ENCODE data around the gene FAM168A.
"Not testable (repeated sequence)": the region's sequence is repeated elsewhere in the genome, so short reads cannot be mapped to it uniquely, and the experiment has no call there.

The FAM168A gene

GRCh38 chr11:73436859-73437258 lies 161.1 kb downstream of the FAM168A start:
- in situ Hi-C loops (cut with MboI; ENCODE audit: low sequenced_read_pairs) = not testable (repeated sequence)

DNA sequence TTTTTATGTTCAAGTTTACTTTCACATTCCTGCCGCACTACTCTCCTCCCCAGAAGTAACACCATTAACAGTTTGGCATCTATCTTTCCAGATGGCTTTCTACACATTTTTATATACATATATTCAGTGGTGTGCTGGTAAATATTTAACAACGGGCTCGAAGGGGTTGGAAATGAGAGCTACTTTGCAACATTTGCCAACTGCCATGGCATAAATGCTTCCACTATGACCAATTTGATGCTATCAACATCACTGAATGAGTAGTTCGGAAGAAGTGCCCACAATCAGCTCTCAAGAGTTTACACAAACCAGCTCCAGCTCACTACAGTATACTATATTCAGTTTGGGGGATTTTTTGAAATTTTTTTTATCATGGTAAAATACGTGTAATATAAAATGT lies 166.5 kb downstream of the FAM168A start:
- in situ Hi-C loops (cut with MboI; ENCODE audit: low sequenced_read_pairs) = no loop called here

GRCh38 chr11:73430326-73430725 lies 167.6 kb downstream of the FAM168A start:
- in situ Hi-C loops (cut with MboI; ENCODE audit: low sequenced_read_pairs) = no loop called here

- in situ Hi-C loops (cut with MboI; ENCODE audit: low sequenced_read_pairs) = no loop called here
Measured at GRCh38 chr11:73429121-73429750, 168.7 kb downstream of the FAM168A start.

DNA sequence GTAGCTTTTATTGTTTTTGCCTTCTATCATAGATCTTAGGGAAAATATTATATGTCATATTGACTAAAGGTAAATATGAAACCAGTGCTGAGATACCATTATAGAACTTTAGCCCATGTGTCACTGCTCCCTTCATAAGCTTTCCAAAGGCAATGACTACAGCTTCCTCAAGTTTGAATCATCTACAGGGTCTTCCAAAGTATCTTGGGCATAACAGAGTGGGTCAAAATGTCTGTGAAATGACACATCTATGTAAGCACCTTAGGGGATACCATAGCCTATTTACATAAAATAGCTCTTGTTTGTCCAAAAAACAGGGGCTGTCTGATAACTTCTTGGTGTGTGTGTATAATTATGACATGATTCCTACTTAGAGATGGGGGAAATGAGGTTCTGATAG lies 169.2 kb downstream of the FAM168A start:
- in situ Hi-C loops (cut with MboI; ENCODE audit: low sequenced_read_pairs) = no loop called here

DNA sequence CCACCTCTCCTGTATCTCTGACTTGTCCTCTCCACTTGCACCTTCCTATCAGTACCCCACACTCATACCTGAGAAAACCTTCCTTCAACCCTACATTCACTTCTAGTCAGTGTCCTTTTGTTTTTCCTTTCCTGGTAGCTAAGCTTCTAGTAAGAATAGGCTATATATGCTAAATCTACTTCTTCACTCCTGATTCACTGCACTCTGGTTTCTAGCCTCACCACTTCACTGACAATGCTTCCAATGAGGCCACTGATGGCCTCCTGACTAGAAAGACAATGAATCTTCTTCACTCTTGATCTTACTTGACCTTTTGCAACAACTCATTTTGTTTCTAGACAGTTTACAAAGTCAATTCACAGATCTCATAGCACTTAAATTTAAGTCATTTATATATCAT lies 169.7 kb downstream of the FAM168A start:
- in situ Hi-C loops (cut with MboI; ENCODE audit: low sequenced_read_pairs) = no loop called here

DNA sequence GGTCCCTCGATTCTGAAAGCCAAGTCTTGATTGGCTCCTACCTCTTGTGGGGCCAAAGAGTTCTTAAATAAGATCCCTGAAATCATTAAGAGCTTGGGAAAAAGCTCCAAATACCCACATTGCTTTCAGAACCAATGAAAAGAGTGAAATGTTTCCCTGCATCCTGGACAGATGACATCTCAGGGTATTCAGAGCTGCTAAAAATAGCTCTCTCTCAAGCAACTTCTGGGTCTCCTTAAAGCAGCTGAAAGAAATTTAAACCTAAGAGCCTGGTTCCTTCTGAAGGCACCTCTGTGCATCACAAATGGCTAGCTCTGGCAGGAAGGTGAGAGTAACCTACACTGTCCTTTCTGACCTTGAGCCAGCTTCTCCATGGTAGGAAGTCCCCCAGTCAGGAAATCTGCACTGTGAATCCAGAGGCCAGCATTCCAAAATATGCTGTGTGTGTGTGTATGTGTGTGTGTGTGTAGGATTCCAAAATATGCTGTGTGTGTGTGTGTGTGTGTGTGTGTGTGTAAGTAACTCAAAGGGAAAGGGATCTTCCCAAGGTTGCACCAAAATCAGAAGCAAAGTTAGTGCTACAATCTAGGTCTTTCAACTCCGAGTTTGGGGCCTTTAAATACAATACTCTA lies 171.6 kb downstream of the FAM168A start:
- in situ Hi-C loops (cut with MboI; ENCODE audit: low sequenced_read_pairs) = no loop called here

- in situ Hi-C loops (cut with MboI; ENCODE audit: low sequenced_read_pairs) = no loop called here
Measured at GRCh38 chr11:73425108-73425507, 172.8 kb downstream of the FAM168A start.

DNA sequence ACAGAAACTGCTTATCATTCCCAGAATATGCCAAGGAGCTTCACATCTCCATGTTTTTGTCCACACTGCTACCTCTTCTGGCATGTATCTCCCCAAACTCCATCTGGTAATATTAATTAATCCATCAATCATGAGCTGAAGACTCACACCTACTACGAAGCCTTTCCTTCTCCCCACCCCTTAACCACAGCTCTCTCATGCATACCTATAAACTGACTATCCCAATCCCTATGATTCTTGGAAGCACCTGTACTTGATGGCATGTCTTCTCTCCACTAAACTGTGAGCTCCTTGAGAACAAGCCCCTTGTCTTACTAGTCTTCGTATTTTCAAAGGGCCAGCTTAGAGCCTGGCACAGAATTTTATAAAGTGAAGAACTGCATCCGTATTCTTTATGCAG lies 174.4 kb downstream of the FAM168A start:
- in situ Hi-C loops (cut with MboI; ENCODE audit: low sequenced_read_pairs) = no loop called here

GRCh38 chr11:73422886-73423285 lies 175.0 kb downstream of the FAM168A start:
- in situ Hi-C loops (cut with MboI; ENCODE audit: low sequenced_read_pairs) = no loop called here

- in situ Hi-C loops (cut with MboI; ENCODE audit: low sequenced_read_pairs) = no loop called here
Measured at GRCh38 chr11:73420136-73420535, 177.8 kb downstream of the FAM168A start.

DNA sequence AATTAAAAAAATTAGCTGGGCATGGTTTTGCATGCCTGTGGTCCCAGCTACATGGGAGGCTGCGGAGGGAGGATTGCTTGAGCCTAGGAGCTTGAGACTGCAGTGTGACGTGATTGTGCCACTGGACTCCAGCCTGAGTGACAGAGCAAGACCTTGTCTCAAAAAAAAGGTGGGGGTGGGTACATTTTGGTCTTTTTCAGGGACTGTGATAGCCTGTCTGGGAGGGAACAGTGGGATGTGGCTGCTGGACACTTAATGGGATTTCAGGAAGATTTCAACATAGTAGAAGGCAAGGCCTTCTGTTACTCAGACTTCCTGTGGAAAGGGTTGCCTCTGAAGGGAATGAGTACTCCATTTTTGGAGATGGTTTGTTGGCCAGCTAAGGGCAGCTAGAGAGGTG lies 181.1 kb downstream of the FAM168A start:
- in situ Hi-C loops (cut with MboI; ENCODE audit: low sequenced_read_pairs) = no loop called here

DNA sequence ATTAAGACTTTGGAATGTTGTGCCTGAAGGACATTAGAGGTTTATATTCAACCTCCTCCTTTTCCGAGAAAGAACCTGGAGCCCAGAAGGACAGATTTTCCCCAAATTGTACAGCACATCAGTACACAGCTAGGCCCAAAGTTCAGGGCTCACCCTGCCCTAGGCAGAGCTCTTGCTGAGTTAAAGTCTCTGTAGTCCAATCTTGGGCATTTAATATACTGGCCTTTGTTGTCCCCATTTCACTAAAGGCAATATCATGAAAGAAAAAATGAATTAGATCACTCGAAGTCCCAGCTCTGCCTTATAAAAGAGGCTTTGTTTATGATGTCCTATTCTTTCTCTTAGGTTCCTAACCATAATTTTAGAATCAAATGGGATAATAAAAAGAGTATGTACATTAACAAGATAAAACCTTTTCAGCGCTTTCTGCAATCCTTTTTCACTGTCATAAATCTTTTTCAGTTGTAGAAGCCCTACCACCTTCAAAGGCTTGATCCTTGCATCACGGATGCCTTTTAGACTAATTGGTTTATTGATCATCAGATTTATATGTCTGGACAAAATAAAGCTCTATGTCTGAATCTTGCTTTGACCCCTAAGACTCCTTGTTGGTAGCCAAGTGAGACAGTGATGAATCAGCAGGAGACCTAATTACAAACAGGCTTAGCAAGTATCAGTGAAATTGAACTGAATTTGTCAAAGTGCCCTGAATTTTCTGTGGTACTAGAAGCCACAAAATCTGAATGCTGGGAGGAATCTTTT lies 181.9 kb downstream of the FAM168A start:
- in situ Hi-C loops (cut with MboI; ENCODE audit: low sequenced_read_pairs) = no loop called here

GRCh38 chr11:73414977-73415651 lies 182.8 kb downstream of the FAM168A start:
- in situ Hi-C loops (cut with MboI; ENCODE audit: low sequenced_read_pairs) = no loop called here

DNA sequence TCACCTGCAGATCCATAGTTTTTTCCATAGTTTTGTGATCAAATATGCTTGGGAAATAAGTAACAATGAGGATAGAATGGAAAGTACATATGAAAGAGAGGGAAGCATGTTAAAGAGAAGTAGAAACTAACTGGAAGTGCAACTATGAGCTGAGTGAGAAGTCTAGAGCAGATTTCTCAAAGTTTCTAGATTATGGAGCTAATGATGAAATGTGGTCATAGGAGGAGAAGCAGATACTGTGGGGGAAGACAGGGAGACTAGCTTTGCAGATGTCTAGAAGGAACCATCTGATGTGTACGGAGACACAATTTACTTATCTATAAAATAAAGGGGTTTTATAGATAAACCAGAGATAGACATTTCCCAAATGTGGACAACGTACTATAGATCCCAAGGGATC lies 184.7 kb downstream of the FAM168A start:
- in situ Hi-C loops (cut with MboI; ENCODE audit: low sequenced_read_pairs) = no loop called here

DNA sequence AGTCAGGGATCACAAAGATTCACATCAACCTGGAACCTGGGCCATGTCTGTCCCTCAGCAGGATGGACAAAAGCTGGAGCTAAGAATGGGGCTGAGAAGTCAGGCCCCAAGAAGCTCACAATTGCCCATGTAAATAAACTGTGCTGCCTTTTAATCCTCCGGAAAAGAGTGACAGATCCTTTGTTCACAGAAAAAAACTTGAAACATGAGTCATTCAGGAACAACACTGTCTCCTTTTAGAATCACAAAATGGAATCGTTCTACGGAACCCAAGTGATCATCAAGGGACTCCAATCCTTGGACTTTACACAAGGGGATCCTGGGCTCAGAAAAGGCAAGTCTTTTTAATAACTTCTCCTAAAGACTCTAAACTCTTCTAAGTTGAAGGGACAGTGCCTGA lies 185.6 kb downstream of the FAM168A start:
- in situ Hi-C loops (cut with MboI; ENCODE audit: low sequenced_read_pairs) = no loop called here

- in situ Hi-C loops (cut with MboI; ENCODE audit: low sequenced_read_pairs) = no loop called here
Measured at GRCh38 chr11:73411031-73411430, 186.9 kb downstream of the FAM168A start.

GRCh38 chr11:73410627-73411026 lies 187.3 kb downstream of the FAM168A start:
- in situ Hi-C loops (cut with MboI; ENCODE audit: low sequenced_read_pairs) = no loop called here

- in situ Hi-C loops (cut with MboI; ENCODE audit: low sequenced_read_pairs) = no loop called here
Measured at GRCh38 chr11:73409431-73409830, 188.5 kb downstream of the FAM168A start.

DNA sequence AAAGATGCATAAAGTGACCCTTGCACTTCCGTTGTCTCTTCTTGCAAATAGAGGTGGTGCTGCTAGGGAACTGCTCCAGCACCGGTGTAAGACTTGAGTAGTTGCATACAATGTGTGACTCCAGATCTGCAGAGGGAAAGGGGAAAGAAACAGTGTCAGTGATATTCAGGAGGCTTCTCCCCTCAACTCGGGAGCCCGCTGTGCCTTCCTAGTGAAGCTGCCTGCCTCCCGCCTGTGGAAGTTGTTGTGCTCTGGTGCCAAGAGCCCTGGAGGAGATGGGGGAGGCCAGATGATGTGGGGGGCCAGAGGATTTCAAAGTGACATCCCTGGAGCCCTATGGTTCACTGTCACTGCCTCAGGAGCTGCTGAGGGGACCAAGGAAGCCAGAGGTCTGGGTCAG lies 191.3 kb downstream of the FAM168A start:
- in situ Hi-C loops (cut with MboI; ENCODE audit: low sequenced_read_pairs) = no loop called here

DNA sequence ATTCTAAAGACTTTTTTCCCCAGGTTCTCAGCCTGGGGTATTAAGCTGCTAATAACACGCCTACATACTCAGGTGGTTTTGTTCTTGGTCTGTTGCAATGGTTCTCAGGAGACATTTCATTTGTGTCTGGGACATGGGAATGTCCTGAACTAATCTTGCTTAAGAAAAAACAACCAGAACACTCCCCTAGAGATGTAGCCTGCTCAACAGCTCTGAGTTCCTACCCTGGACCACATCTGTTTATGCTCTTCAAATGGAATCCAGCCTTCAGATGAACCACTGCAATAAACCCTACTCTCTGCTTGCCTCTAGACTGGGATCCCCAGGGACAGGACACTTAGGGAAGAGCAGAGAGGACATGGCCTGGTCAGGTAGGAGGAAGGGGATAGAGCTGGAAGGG lies 191.8 kb downstream of the FAM168A start:
- in situ Hi-C loops (cut with MboI; ENCODE audit: low sequenced_read_pairs) = no loop called here

- in situ Hi-C loops (cut with MboI; ENCODE audit: low sequenced_read_pairs) = no loop called here
Measured at GRCh38 chr11:73405146-73405510, 192.8 kb downstream of the FAM168A start.

Data from HL-60/S4 treated with retinoic acid at 250 ng/mL for 4 days and 3 days (cell line).